HCEC 1CT (cell line): ENCODE data around the gene DST.

Source experiments
- DNase-seq: peaks from one replicate; pipeline ENCODE4 v3.0.0-alpha.2; 2017

DST gene

DNA sequence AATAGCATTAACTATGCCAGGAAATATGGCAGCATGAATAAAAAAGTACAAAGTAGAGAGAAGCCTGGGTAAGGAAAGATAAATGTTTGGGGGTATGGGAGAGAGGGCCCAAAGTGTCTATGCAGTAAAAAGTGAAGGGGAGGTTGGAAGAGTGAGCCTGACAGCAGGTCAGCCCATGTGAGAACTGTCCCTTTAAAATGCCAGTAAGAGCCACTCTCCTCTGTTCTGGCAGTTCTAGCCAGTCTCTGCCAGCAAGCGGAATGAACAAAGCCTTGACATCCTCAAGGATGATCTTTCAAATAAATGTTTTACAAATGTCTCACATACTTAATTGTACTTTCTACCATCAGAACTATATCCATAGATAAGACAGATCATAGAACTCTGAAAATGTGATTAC is 164.5 kb downstream of the DST start:
- DNase-seq: no peak

DNA sequence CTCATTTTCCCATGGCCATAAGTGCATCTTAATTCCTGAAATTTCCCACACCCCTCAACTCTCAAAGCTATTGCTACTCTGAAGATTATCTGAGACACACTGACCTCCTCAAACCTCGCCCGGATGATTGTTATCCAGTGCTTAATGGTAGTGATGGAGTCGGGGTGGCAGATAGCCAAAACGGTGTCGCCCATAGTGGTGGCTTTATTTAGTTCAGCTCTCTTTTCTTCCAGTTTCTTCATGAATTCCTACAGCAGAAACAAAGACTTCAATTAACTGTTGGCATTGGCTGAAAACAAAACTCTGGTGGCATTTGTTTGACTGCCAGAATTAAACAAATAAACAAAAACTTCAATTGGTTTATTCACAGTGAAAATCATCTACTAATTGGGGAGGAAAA is 165.4 kb downstream of the DST start:
- no peak for DNase-seq

DNA sequence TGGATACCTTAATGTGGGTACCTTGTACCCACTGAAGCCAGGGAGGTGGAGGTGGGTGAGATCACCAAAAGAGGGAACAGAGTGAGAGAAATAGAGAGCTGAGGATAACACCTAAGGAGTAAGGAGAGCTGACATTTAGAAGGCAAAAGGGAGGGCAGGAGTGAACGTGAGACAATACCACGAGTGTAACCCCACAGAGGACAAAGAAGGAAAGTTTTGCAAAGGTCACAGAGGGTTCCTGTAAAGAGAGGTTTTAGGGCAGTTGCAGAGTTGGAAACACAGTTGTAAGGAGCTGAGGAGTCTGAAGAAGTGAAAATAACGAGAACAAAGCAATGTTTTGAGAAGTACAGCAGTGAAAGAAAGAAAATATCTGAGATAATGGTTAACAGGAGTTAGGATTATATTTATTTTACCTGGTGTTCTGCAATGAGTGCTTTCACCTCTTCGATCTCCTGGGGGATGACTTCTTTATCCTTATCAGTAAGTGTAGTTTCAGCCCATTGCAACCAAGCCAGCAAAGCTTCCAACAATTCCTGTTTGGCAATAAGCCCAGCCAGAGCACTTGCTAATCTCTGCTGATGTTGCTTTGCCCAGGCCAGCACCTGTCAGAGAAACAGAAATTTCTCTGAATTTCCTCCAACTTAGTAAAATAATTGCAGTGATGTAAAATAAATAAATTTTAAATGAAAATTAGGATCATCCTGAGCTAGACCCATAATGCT is 166.8 kb downstream of the DST start:
- DNase-seq: no peak

DNA sequence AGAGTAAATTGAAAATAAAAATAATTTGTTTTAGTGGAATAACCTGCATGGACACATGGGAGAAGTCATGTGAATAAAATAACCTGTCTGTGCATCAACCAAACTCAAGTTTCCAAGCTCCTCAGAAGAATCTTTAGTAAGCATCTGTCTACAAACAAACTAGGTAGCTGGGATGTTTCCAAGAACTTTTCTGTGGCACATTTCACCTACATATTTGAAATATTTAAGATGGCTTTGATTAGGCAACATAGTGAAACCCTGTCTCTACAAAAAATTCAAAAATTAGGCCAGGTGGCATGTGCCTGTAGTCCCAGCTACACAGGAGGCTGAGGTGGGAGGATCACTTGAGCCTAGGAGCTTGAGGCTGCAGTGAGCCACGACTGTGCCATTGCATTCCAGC is 168.2 kb downstream of the DST start:
- DNase-seq: no peak

DNA sequence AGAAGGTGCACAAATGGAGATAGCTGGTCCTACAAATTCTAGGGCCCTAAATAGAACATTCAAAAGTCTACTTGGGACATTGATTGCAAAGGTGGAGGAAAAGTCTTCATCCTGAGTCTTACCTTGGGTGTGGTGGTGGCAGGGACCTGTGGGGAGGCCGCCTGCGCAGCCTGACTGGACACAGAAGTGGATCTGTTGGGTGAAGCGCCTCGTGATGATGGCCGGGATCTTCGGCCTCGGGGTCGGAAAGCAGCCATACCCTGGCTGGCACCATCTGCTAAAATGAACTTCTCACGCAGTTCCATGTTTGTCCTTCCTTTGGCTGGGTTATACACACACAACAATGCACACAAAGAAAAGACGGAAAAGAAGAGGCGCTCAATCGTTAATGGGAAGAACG is 179.2 kb downstream of the DST start:
- DNase-seq: no peak

DNA sequence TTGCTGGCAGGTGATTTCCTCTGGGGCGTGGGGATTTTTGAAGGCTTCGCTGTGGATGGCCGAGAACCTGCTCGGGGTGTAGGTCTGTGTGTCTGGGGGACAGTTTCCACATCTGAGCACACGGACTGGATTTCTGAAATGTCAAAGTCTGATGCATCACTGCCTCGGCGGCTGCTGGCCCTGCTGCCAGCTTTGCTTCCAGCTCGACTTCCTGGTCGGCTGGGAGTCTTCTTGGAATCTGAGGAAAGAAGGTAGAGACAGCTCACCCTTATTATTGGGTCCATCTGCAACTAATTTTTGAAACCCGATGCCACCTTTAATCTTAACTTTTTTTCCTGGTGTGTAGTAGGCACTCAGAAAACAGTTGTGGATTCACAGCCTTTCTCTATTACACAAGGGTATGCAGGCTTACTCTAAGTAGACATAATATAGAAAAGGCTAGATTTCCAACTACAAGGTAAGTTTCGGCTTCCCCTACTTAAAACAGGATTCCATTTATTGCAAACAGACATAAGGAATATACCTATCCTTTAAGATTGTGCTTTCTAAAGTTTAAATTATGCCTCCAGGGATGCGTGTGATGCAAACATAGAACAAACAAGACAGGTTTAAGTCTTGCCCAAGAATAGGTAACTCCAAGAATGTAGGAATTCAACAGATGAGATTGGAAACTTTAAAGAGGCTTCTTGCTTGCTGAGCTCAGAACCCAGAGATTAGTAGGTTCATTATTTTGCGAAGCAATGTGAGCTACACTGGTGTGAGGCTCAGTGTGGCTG is 183.5 kb downstream of the DST start:
- DNase-seq: no peak

DNA sequence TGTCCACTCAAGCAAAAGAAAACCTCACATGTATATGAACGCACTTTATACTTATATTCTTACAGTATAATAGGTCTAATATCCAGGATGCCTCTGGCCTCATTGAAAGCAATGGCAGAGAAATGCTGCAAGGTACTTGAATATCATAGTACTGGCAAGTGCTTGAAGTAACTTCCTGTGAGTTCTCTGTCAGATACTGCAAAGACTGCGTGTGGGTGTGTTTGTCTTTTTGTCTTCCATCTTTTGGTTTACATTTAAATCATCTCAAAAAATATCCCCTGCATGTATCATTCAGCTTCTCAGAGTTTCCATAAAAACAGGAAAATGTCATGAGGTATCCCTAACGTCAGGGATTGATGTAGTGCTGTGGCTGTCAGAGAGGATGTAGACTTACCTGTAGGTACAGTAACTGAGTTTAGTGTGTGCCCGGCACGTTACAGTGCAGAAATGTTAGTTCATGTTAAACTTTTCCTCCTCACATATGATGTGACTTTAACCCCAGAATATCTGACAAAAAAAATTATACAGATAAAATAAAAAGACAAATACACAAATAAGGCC is 184.3 kb downstream of the DST start:
- DNase-seq: no peak

DNA sequence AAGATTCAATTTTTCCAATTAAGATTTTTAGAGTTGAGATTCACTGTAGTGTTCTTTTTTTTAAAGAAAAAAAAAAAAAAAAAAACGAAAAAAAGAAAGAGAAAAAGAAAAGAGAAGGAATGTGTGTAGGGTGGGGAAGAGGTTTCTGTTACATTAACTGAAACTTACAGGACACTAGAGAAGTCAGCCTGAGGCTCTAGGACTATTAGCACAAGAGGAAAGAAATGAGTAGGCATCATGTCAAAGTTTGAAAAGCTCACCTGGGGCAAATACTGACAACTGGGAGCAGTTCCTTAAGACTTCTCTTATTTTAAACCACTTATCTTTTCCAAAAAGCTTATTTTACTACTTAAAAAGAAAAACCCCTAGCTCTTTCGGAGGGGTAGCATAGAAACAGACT is 185.9 kb downstream of the DST start:
- no peak for DNase-seq

DNA sequence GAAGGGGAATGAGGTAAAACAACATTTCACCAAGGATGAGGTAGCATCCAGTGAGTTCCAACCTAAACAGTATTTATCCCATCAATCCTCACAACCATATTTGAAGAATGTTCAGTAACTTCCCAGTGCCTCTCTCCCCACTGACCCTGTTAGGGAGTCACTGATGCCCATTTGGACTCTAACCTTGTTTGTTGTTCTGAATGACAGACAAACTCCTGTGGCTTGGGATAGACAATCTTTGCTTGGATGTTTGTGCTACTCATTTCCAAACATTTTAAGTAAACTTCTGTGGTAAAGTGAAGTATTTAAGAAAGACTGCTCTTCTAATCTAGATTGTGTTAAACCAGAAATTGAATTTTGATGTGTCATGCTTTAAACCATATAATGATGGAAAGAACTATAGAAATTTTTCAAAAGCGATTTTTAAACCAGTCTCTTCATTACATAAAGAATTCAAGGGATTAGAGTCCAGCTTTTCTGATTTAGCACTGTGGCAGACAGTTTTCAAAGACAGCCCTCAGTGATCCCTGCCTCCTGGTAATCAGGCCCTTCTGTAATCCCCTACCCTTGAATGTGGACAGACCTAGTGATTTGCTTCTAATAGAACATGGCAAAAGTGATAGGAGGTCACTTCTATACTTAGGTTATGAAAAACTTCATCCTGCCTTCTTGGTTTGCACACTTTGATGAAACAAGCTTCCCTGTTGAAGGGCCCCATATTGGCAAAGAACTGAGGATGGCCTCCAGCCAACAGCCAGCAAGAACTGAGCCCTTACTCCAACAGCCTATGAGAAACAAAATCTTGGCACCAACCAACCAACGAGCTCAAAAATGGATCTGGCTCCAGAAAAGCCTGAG is 191.6 kb downstream of the DST start:
- peak; percentile 19 for DNase-seq

DNA sequence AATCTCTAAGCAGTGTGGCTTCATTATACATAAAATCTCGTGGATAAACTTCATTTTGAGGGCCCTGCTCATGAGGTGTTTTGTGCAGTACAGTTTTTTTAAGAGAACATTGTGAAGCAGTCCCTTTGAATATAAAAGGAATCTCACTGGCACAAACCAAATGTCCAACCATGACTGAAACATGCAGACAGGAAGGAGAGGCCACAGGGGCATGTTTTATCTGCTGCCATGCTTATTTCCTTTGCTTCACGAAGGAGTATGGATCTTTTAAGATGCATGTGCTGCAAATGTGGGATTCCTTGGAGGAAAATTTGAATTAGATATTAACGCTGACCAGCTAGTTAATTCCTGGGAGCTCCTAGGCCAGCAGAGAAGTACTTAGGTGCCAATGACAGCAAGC is 192.3 kb downstream of the DST start:
- no peak for DNase-seq

DNA sequence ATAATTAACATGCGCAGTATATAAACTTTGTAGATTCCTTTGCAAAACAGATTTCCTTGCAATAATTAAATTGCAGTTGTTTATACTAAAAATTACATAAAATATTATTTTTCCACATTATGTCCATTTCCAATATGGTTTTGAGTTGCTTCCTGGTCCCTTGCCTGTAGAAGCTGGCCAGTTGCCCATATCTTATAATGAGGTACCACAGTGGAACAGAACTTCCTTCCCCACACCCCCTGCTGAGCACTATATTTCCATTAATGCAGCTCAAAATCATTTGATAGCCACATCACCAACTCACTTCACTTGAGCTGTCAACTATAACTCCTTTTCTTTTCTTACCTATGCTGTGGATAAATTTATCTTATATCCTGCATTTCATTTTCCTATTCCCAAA is 194.6 kb downstream of the DST start:
- no peak for DNase-seq

DNA sequence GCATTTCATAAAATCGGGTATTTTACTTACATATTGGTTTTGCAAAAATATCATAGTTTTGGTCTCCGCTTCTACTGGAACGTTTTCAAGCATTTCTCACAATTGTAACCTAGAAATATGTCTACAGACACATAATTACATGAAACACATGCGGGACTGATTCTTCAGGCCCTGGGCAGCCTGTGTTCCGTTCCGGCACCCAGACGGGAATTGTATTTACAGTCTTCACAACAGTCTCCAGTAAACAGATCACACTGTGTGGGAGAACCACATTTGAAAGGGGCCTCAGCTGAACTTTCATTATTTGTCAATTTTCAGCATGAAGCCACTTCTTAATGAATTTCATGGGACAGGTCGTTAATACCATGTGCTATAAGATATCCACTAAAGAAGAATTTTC is 196.9 kb downstream of the DST start:
- DNase-seq: no peak

DNA sequence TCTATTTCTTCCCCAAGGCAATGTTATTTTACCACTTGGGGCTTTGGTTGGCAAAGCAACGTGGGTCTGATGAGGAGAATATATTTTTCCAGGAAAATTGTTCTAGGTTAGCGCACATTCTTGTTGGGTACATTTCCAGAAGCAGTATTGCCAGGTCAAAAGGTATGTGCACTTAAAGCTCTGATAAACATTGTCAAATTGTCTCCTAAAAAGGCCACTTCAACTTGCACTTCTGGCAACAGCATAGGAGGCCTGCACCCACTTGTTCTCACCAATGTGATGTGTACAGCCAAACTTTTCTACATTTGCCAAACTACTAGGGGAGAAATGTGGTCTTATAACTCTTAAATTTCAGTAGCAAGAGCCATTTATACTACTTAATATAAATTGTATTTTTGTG is 197.8 kb downstream of the DST start:
- DNase-seq: no peak

DNA sequence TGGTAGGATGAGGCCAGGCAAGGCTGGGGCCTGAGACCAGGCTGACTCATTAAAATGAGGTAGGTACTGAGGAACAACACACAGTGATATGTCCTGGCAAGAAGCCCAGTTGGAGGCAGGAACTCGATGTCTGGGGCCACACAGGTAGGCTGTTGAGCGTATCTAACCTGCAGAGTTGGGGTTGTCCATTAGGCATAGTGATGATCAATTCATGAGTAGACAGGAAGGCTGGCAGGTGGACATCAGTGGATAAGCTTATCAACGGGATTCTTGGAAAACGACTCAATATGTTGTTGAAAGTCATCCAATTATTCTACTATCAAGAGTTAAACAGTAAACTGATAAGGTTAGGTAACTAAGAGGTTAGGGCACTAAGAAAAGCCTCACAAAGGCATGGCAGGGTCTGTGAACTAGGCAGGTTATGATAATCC is 202.1 kb downstream of the DST start:
- DNase-seq: no peak

DNA sequence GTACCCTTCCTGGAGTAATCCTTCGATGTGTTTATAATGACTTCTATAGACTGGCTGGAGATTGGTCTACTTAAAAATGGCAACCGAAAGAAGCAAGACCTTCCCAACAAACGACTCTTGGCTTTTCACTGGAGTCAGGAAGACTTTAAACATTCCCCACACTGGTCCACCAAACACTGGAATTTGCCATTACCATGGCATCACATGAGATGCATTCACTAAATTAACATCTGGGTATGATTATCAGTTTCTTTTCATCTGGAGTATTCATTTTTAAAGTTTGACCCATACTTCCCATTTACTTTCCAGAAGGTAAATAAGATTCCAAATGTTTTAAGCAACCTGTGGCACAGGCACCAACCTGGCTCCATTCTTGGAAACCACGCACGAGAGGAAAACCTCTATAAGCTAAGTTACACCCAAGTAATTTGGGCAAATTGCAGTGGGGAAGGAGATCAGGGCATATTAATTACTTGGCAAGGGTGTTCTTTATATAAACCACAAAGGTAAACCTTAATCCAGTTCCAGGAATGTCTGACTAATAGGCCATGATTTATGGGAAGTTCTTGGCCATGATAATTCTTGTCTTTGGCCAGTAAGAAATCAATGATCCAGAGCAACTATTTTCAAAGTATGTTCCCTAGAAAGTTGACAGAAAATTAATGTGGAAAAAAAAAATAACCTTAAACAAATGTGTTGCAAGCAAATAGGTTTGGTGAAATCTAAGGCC is 205.4 kb downstream of the DST start:
- DNase-seq: no peak

DNA sequence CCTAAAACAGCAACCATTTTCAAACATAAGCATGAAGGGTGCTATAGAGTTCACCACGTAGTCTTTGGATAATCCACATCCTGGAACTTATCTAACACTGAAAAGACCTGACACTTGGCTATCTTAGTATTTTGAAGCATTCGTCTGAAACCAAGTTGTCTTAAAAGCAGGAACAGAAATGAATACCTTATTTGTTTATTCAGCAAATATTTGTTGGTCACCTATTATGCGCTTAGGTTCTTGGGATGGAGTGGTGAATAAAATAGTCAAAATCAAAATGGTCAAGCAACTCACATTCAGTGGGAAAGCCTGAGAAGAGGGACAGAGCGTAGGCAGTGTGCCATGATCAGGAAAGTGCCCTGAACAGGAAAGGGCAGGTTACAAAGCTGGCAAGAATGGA is 206.9 kb downstream of the DST start:
- DNase-seq: no peak

DNA sequence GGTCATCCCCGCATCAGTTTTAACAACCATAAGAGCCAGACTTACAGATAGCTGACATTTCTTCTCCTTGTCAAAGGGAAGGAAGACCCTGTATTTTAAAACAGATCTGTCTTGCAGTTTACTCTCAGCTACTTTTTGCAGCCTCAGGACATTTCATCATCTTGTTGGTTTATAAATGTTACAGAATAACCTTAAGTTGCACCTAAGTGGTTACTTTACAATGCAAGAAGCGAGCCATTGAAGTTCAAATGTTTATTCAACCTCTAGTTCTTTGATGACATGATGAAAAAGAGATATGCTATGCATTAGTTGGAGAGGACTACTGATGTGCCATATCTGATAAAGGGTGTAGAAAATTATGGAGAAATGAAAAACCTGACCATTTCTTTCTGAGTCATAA is 207.4 kb downstream of the DST start:
- DNase-seq: no peak

DNA sequence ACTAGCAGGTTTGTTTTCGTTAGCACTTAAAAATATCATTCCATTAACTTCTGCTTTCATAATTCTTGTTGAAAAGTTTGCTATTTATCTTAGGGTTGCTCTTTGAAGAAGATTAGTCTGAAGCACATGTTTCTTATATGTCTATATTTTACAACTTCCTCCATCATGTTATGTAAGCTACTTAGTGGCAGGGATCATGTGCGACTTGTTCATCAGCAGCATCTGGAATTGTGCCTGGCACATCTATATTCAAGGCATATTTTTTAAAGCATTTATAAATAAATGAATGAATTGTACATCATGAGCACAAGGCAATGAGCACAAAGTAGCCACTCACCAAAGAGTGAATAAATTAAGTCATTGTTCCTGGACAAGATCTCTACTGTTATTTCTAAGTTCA is 208.1 kb downstream of the DST start:
- DNase-seq: no peak

DNA sequence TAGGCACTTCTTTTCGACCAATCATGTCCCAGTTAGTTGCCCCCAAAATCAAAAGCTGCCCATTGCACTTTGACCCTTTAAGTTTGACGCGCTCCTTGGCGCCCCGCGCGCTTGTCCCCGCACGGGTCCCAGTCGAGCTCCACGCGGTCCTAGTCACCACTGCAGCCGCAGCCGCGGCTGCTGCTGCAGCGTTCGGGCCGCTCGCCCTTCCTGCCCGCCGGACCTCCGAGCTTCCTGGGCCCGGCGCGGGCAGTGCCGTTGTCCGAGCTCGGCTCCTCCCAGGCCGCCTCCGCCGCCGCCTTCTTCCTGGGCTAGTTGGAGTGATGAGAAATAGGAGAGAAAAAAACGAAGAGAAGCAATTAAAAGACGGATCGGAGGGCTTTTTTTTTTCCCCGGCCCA is 209.6 kb downstream of the DST start:
- no peak for DNase-seq

DNA sequence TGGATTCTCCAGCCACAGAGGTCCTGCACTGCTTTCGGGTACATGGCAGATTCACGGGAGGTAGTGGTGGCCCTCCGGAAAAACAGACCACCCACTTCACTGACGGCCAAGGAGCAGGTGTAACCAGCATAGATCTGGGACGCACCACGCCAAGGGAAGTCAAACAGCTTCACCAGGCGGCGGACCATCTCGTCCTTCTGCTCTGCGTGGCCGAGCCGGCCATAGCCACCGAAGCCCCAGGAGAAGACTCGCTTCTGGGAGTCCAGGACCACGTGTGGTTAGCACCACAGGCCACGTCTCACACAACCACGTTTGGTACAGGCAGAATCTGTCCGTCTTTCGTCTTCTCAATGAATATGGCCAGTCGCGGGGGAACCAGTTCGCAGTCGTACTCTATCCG is 210.5 kb downstream of the DST start:
- no peak for DNase-seq

DNA sequence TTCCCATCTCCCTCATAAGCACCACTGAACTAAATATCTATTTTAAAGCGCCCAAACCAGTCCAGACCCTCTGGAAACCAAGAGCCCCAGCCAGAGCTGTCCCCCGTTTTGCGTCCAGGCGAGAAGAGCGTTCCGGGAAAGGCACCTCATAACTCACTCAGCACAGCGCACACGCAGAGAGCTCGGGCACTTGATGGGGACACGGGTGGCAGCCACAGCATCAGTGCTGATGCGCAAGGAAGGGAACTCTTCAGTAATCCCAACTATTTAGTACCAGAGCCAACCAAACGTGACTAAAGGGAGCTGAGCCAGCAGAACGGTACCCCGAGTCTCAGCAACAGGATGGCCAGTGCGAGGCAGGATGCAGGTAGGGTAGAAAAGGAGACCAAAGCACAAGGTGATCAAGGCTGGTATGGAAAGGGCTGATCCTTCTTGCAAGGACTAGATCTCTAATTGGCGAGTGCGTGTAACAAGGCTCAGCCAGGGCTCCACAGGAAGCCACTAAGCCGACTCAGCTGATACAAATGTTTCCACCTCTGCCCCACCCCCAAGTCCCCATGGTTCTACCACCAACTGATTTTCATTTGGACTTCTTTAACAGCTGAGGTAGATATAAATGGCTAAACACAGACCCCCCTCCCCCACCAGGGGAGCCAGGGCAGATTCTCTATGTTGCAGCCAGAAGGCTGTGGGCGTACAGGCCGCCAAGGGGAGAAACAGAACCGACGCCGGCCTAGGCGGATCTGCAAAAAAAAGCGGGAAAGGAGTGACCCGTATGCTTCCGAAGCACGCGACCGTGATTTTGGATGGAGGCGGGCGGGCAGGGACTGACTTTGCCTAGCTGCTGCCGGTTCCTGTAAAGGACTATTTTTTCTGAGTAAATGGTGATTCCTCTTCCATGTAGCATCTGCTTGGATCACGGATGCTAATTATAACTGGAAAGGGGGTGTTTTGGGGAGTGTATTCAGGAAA is 211.8 kb downstream of the DST start:
- DNase-seq: no peak
